ENCODE results near the gene TDRD5. TPM values are rescaled to one million over a fixed set of nuclear protein-coding genes. Genes with fewer than 3 reads are reported as not detected.

Gene TDRD5
- polyA plus RNA-seq, 1 donor (not counting 4 experiments of a cell fraction or from before 2014, with no cell fraction given): not detected

DNA sequence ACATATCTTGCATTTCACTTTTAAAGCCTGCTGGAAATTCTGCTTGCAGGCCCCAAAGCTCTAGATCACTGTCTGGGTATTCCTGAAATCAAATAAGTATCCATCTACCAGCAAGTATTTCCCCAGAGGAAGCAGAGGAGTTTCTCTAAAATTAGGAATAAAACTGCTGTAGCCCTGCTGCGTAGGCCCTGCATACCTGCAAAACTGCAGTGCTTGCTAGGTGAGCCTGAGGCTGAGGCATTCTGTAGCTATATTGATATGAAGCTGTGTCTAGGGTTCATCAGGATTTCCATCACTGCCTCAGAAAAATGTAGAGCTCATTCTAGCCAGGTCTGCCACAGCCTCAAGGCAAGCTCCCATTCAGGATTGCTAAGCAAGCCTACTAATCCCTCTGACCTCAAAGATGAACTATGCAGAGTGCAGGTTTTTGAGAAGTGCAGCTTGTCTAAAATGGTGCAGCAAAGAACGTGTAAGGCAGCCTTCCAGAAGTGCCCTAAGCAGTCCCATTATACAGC is 44.6 kb upstream of the TDRD5 start:
- Histone ChIP-seq H3K9me1 (ENCODE audit: control insufficient read depth, extremely low read depth, insufficient read depth, low read length) (no peaks in the 10 kb centered on the region), H3K27me3 (ENCODE audit: control insufficient read depth, extremely low read depth, insufficient read depth, low read length) (no peaks in the 10 kb centered on the region), H4K20me1 (ENCODE audit: control insufficient read depth, extremely low read depth, insufficient read depth, low read length) (no peaks in the 10 kb centered on the region), H3K27ac (ENCODE audit: control insufficient read depth, insufficient read depth, low read length) (no peak overlapping the region), H3K9me3 (ENCODE audit: control insufficient read depth, low read depth, low read length) (no peaks in the 10 kb centered on the region), H3K4me3 (ENCODE audit: control insufficient read depth in 2 of 3, extremely low read depth in 1 of 3, insufficient read depth in 2 of 3, low read depth in 1 of 3, low read length in 3 of 3) (no peak overlapping the region), H3K36me3 (ENCODE audit: control insufficient read depth in 2 of 2, extremely low read depth in 1 of 2, insufficient read depth in 2 of 2, low read length in 2 of 2) (no peaks in the 10 kb centered on the region), H3K79me2 (ENCODE audit: control insufficient read depth, insufficient read depth, low read length) (no peaks in the 10 kb centered on the region), H3K4me2 (ENCODE audit: control insufficient read depth, extremely low read depth, insufficient read depth, low read depth, low read length) (no peak overlapping the region), H3K4me1 (ENCODE audit: control insufficient read depth, extremely low read depth, insufficient read depth, low read length) (peaks cover 5% of the 10 kb centered on the region), H2AFZ (ENCODE audit: control insufficient read depth, low read length) (no peak overlapping the region), H3K9ac (ENCODE audit: control insufficient read depth, extremely low read depth, insufficient read depth, low read length) (no peak overlapping the region)
- no peak for DNase-seq (ENCODE audit: low read depth, low spot score)
- dilution Hi-C loops (cut with MboI; ENCODE audit: extremely low pct_ligation_motif_present, low sequenced_read_pairs): no loop called here
- FAIRE-seq: no peak
- TF ChIP-seq EZH2 (IDR thresholded peaks at IDR 0.05; ENCODE audit: low read length): no peak
- TF ChIP-seq, protein P1, sequence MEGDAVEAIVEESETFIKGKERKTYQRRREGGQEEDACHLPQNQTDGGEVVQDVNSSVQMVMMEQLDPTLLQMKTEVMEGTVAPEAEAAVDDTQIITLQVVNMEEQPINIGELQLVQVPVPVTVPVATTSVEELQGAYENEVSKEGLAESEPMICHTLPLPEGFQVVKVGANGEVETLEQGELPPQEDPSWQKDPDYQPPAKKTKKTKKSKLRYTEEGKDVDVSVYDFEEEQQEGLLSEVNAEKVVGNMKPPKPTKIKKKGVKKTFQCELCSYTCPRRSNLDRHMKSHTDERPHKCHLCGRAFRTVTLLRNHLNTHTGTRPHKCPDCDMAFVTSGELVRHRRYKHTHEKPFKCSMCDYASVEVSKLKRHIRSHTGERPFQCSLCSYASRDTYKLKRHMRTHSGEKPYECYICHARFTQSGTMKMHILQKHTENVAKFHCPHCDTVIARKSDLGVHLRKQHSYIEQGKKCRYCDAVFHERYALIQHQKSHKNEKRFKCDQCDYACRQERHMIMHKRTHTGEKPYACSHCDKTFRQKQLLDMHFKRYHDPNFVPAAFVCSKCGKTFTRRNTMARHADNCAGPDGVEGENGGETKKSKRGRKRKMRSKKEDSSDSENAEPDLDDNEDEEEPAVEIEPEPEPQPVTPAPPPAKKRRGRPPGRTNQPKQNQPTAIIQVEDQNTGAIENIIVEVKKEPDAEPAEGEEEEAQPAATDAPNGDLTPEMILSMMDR (optimal IDR thresholded peaks at IDR 0.05 in 1 of 3, IDR thresholded peaks at IDR 0.05 in 1 of 3, conservative IDR thresholded peaks at IDR 0.05 in 1 of 3; ENCODE audit: extremely low read depth in 1 of 3, insufficient read depth in 2 of 3, low read length in 3 of 3): no peak

DNA sequence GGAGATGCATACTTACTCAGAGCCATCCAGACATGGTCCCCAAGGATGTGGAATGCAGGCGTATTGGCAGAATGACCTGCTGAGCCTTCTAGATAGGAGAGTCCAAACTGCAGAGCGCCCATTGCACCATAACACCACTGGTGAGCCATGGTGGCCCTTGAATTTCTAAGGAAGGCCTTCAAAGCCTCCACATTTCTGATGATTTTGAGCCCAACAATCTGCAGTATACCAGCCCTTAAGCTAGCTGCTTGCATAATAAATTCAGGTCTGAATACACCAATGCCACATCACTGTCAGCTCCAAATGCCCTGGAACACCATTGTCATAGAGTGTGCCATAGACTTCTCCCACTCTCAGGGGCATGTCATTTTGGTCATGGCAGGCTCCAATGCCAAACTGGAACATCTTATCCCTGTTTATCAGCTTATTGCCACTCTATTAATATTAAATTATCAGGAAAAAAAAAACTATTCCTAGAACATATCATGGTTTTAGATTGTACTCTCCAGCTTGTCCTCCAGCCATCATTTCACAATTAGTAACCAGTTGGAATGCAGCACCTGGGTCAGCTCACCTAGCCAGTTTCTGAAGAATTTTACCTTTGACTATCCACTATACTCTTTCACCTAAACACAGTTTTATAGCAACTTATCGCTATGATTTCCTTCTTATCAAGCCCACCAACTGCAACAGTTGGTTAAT is 42.8 kb upstream of the TDRD5 start:
- peaks cover 5% of the 10 kb centered on the region for H3K4me1 ChIP-seq (ENCODE audit: control insufficient read depth, extremely low read depth, insufficient read depth, low read length)
- DNase-seq (ENCODE audit: low read depth, low spot score) (no peak), FAIRE-seq (no peak)
- no peak overlapping the region for H3K4me2 ChIP-seq (ENCODE audit: control insufficient read depth, extremely low read depth, insufficient read depth, low read depth, low read length)
- no peaks in the 10 kb centered on the region for H3K36me3 ChIP-seq (ENCODE audit: control insufficient read depth in 2 of 2, extremely low read depth in 1 of 2, insufficient read depth in 2 of 2, low read length in 2 of 2)
- H3K4me3 ChIP-seq (ENCODE audit: control insufficient read depth in 2 of 3, extremely low read depth in 1 of 3, insufficient read depth in 2 of 3, low read depth in 1 of 3, low read length in 3 of 3): no peak overlapping the region
- H3K9me3 ChIP-seq (ENCODE audit: control insufficient read depth, low read depth, low read length): no peaks in the 10 kb centered on the region
- H2AFZ ChIP-seq (ENCODE audit: control insufficient read depth, low read length): no peak overlapping the region
- dilution Hi-C loops (cut with MboI; ENCODE audit: extremely low pct_ligation_motif_present, low sequenced_read_pairs): no loop called here
- no peaks in the 10 kb centered on the region for H3K9me1 ChIP-seq (ENCODE audit: control insufficient read depth, extremely low read depth, insufficient read depth, low read length)
- H3K9ac ChIP-seq (ENCODE audit: control insufficient read depth, extremely low read depth, insufficient read depth, low read length): no peak overlapping the region
- TF ChIP-seq EZH2 (IDR thresholded peaks at IDR 0.05; ENCODE audit: low read length): no peak
- TF ChIP-seq, protein P1 (optimal IDR thresholded peaks at IDR 0.05 in 1 of 3, IDR thresholded peaks at IDR 0.05 in 1 of 3, conservative IDR thresholded peaks at IDR 0.05 in 1 of 3; ENCODE audit: extremely low read depth in 1 of 3, insufficient read depth in 2 of 3, low read length in 3 of 3): no peak
- H3K79me2 ChIP-seq (ENCODE audit: control insufficient read depth, insufficient read depth, low read length): no peaks in the 10 kb centered on the region
- H4K20me1 ChIP-seq (ENCODE audit: control insufficient read depth, extremely low read depth, insufficient read depth, low read length): no peaks in the 10 kb centered on the region
- H3K27ac ChIP-seq (ENCODE audit: control insufficient read depth, insufficient read depth, low read length): no peak overlapping the region
- H3K27me3 ChIP-seq (ENCODE audit: control insufficient read depth, extremely low read depth, insufficient read depth, low read length): no peaks in the 10 kb centered on the region

All from keratinocyte (primary cell).